T follicular helper cell (primary cell): ENCODE data around the gene SLC25A48.
"Not testable (repeated sequence)": the region's sequence is repeated elsewhere in the genome, so short reads cannot be mapped to it uniquely, and the experiment has no call there.

Experiments used
- DNase-seq: peaks from one replicate; pipeline ENCODE4 v3.0.0-alpha.2; 2020; ENCODE audit warnings: low read depth

Gene SLC25A48

DNA sequence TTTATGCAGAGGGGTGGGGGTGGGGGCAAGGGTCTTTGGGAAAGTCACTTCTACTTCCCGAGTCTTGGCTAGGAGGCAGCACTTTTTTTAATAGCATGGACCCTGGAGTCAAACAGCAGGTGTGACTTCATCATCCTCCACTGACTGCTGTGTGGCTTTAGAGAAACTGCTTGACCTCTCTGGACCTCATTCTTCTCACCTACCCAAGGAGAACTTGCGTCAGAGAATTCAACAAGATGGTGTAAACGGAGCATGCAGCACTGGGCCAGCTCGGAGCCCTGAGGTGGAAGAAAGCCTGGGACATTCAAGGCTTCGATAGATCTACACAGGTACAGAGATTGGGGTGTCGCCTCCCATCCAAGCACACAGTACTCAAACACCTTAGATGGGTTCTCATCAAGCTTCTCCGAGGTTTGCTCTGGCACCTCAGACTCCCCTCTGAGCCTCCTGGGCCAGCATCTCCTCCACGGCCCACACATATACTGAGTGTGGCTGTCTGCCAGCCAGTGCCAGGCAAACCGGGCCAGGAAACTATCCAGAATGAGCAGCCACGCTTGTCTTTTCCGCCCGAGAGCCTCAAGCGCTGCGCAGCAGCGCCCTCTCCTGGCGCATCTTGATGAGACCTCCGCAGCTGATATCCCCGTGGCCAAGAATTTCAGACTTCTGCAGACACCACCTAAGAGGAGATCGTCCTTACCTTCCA is 4.6 kb upstream of the SLC25A48 start:
- DNase-seq: no peak

DNA sequence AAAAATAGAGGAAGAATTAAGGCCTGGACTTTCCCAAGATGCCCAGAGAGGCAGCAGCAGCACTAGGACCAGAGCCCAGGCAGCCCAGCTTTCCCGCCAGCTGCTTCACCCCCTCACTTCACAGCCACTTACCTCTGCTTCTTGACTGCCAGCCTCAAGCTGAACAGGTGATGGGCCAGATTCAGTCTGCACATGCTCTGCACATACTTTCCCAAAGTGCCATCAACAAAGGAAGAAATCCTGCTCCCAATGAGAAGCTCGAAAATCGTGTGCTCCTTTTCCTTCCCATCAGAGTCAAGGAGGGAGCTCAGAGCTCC is 4.1 kb upstream of the SLC25A48 start:
- no peak for DNase-seq

DNA sequence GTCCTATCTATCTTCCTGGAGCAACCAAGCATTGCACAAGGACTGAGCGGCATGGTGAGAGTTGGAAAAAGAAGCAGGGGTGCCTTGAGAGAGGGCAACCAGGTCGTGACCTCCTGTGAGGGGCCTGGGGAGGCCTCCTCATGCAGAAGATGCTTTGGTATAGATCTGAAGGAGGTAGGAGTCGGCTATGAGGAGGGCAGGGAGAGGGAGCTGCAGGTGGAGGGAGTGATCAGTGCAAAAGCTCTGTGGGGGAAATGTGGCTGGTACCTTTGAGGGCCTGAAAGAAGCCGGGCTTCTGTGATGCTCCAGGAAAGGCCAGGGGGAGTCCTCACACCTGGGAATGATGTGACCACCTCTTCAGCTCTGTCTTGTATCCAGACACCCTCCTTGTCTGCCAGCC is 3.6 kb upstream of the SLC25A48 start:
- DNase-seq: no peak

DNA sequence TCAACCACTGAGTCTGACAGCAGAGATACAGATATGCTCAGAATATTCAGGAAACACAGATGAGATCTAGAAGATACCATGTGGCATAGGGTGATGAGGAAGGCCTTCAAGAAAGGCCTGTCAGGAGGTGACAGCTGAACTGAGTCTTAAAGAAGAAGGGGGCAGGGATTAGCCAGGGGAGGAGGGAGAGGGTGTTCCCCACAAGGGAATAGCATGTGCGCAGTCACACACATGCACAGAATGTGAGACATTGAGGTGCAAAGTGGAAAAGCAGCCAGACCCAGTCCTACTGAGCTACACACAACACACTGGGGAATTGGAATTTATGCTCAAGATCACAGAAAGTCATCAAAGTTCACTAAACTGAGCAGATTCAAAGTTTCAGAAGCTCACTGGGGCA is 3.0 kb upstream of the SLC25A48 start:
- no peak for DNase-seq

DNA sequence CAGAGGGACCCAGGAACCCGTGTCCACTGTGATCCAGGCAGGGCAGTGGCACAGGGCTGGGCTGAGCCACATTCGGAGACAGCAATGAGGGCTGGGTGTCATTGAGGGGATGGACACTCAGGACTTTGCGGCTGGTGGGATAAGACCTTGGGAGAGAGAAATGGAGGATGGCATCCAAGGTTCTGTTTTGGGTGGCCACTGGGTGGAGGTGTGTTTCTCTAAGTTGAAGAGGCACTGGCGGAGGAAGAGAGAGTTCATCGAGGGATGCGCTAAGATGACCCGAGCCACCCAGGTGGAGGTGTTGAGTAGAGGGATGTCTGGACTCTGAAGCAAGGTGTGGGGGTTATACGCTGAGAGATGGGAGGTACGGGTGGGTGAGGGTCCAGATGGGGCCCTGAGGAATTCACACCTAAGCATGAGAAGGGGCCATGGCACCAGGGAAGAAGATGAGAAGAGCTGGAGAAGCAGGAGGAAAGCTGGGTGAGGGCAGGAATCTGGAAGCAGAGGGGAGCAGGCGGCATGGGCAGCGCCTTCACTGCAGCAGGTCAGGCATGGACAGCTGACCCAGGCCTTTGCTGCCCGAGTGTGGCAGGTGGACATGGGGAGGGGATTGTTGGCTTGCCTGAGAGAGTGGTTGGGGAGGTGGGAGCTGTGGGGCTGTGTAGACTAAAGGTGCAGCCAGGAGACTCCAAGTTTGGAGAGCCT is 2.5 kb upstream of the SLC25A48 start:
- DNase-seq: no peak

DNA sequence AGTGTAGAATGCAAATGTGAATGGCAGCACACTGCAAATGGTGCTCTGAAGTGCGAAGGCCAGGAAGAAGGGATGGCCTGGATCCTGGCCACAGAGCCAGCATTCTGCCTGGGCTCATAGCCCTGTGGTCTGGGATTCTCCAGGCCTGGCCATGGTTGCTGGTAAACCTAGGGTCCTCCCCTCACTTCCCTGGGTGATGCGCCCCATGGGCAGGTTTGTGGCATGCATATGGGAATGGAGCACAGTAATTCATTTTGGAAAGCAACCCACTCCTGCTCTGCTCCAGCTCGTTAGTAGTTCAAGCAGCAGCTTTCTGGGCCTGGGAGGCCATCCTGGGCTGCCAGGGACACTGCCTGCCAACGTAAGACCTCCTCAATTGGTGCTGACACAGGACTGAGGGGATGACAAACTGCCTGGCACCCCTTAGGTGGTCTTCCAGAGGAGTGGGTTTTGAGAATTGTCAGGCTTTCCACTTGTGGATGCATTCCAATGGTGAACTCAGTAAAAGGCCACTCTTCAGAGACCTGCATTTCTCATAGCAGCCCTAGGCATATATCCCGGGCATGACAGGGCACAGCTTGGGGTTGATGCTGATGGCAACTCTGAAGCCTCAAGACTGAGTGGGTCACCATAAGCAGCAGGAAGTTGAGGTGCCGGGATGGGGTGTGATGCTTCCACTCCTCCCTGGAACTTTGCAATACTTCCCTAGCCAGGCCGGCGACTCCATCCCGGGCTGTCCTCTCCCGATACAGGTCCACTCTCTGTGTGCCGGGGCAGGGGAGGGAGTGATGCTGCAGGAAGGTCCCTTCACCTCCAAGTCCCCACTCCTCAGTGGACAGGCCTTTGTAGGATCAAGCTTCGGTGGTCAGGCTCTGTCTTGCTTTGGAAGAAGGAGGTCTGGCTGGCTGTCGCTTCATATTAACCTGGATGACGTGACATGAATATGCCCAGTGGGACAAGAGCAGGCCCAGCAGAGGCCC is 1.2 kb upstream of the SLC25A48 start:
- no peak for DNase-seq

DNA sequence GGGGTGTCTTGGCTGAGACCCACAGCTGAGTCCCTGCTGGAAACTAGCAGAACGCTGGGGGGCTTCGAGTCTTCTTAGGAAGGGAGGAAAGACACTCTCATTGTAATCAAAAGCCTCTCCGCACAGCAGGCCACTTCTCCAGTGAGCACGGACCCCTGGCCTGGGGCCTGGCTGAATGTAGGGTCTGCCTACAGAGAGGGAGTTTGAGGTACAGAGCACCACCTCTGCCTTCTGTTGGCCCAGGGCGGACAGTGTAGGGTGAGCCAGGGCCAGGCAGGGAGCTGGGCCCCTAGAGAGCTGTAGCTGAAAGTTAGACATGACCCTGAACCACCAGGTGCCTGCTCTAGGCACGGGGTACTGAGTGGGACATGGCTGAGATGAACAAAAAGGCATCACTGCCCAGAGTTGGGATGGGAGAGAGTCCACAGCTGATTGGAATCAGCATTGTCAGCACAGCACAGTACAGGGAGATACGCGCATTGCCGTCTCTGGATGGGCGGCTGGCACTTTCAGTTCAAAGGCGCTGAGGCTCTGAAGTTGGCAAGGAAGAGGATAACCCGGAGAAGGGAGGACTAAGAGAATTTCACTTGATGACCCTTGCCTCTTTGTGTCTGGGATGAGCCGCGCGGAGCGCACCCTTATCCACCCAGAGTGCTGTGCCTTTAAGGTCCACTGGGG is 363 bp upstream of the SLC25A48 start:
- DNase-seq: no peak

DNA sequence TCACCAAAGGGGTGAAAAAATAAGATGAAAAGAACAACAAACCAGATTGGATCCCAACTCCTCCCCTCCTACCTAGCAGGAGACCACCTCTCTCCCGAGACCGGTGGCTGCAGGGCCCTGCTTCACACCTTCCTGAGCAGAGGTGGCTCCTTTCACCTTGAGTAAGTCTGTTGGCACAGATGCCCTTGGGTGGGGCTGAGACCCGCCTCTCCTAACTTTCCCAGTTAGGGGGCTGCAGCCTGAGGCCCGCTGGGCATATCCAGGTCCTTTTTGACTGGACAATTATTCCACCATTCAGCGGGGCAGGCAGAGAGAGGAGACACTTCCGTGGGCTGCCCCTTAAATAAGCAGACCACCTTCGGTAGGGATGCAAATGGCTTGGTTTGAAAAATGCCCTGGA is 1.3 kb downstream of the SLC25A48 start:
- no peak for DNase-seq

DNA sequence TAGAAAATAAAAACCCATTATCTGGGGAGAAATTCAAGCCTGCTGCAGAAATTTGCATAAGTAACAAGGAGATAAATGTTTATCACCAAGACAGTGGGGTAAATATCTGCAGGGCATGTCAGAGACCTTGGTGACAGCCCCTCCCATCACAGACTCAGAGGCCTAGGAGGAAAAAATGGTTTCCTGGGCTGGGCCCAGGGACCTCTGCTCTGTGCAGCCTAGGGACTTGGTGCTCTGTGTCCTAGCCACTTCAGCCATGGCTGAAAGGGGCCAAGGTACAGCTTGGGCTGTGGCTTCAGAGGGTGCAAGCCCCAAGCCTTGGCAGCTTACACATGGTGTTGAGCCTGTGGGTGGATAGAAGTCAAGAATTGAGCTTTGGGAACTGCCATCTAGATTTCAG is 3.9 kb downstream of the SLC25A48 start:
- DNase-seq: not testable (repeated sequence)

DNA sequence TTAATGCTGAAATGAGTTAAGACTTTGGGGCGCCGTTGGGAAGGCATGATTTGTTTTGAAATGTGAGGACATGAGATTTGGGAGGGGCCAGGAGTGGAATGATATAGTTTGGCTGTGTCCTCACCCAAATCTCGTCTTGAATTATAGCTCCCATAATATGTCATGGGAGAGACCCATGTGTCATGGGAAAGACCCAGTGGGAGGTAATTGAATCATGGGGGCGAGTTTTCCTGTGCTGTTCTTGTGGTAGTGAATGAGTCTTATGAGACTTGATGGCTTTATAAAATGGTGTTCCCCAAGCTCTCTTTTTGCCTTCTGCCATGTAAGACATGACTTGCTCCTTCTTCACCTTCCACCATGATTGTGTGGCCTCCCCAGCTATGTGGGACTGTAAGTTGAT is 5.1 kb downstream of the SLC25A48 start:
- DNase-seq: no peak

DNA sequence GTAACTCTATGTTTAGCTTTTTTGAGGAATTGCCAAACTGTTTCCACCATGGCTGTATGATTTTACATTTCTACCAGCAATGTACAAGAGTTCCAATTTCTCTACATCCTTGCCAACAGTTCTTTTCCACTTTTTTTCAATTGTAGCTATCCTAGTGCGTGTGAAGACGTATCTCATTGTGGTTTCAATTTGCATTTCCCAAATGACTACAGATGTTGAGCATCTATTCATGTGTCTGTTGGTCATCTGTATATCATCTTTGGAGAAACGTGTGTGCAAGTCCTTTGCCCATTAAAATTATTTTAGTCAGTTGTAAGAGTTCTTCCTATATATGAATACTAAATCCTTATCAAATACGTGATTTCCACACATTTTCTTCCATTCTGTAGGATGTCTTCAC is 6.5 kb downstream of the SLC25A48 start:
- no peak for DNase-seq

DNA sequence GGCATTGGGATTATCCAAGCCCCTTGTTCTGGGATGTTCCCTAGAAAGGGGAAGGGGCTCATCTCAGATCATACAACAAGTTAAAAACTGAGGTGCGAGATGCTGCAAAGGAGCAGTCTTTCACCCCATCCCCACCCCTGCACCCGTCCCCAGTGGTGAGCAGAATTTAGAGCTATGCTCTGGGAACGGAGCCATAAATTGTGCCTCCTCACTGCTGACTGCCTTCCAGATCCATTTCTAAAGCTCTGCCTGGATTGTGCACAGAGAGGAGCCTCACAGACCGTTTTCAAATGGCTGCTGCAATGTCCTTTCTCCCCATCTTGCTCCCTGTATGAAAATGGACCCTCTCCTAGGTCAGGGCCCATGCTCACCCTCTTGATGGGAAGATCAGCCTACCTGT is 8.3 kb downstream of the SLC25A48 start:
- DNase-seq: no peak

DNA sequence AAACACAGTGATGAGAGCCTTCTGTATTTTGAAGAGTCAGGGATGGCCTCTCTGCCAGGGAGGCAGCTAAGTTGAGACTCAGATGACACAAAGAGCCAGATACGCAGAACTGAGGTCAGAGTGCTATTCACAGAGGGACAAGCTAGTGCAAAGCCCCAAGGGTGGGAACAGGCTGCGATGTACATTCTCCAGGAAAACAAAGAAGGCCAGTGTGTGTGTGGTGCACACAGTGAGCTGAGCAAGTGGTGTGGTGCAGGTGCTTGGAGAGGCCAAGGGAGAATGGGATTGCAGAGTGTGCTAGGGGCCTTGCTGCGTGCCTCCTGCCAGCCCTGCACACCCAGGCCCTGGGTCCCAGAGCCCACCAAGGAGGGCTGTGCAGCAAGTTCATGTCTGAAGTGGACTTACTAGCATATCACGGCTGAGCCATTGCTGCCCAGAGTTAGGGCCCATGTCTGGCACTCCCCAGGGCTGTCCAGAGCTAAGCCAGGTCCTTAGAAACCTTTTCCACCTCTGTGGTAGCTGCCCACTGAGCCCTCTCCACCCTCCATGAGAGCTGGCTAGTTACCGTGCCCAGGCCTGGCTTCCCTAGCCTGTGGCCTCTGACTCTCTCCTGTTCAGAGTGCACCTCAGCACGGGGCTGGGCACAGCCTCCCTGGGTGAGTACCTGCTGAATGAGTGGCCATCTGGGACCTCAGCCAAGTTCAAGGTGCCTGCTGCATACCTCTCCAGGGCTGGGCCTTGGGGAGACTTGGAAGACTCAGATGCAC is 9.3 kb downstream of the SLC25A48 start:
- no peak for DNase-seq

DNA sequence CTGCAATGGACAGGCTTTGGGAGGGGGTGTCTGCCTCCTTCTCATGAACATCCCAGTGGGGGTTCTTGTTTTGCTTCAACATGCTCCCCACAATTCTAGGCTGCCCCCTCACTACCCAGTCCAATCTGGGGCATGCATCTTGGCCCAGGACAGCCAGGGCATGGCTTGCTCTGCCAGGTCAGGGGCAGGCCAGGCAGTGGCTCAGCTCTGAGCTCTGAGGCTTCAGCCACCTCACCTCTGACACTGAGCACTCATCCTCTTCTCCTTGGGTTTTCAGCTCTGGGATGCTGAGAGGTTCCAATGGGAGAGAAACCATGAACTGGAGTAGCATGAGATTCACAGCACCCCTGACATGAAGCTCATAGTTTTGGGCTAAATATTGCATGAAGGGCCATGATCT is 11.8 kb downstream of the SLC25A48 start:
- no peak for DNase-seq

DNA sequence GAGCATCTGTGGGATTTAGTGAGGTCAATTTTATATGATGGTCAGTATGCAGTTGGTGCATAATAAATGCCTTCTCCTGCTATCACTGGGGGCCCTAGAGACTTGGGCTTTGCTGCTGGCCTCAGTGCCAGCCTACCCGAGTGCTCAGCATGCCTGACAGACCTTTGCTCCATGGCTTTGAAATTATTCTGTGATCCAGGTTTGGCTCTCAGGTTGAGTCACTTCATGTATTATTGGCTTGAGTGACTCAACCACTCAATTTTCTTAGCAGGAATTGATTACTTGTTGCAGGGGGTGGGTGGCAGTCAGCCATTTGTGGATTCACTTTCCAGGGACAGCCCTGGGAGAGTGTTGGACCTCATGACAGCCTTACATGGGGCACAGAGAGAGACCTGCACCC is 13.5 kb downstream of the SLC25A48 start:
- DNase-seq: no peak

DNA sequence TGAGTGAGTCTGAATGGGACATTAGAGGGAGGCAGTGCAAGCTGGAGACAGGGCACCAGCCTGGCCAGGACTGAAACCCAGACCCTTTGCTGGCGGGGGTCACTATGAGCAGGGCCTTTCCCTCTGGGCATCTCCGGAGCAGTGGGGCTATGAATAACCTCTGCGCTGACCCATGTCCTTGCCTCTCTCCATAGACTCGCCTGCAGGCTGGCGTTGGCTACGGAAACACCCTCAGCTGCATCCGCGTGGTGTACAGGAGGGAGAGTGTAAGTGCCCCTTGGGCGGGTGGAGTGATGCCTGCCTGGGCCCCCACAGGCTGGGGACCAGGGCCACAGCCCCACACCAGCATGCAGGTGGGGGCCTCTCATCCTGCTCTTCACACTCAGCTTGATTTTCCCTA is 15.8 kb downstream of the SLC25A48 start:
- DNase-seq: no peak

DNA sequence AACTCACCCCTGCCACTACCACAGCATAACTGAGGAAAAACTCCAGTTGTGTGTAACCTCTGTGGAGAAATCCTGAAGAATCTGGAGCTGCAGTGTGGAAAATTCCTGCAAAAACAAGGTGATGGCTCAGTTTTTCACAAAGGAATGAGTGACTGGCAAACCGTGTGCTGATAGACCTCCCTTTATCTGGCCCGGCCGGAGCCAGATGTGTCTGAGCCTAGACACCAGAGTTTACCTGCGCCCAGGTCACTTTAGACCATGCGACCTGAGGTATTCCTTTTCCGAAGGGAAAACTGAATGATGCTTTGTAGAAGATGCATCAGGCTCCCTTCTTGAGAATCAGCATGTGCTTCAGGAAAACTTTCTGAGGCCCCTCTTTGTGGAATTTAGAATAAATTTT is 16.2 kb downstream of the SLC25A48 start:
- DNase-seq: no peak

DNA sequence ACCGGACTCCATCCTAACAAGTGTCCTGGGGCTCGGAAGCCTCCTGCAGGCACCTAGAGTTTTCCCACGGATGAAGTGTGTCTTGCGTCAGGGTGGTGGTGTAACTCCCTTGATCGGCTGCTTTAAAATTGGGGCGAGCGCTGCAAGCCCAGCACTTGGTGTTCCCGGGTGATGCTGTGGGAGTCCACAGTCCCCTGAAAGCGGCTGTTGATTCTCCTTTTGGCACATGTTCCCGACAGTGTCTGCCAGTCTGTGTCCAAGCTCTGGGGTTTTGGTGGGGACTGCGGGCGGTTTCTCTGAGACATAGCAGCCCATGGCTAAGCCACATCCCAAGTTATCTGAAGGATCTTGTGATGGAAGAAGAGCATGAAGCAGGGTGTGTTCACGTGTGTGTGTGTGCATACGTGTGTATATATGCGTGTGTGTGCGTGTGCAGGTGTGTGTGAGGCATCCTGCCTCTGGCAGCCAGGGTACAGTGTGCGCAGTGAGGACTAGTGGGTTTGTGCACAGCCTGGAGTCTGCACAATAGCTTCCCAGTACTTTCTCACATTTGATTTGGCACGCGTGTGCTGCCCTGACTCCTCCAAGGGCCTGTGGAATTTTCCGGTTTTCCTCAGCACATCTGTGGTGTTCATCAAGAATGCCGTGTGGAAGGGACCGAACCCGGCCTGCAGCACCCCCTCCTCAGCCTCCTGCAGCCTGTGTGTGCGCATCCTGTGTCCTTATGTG is 16.9 kb downstream of the SLC25A48 start:
- no peak for DNase-seq

DNA sequence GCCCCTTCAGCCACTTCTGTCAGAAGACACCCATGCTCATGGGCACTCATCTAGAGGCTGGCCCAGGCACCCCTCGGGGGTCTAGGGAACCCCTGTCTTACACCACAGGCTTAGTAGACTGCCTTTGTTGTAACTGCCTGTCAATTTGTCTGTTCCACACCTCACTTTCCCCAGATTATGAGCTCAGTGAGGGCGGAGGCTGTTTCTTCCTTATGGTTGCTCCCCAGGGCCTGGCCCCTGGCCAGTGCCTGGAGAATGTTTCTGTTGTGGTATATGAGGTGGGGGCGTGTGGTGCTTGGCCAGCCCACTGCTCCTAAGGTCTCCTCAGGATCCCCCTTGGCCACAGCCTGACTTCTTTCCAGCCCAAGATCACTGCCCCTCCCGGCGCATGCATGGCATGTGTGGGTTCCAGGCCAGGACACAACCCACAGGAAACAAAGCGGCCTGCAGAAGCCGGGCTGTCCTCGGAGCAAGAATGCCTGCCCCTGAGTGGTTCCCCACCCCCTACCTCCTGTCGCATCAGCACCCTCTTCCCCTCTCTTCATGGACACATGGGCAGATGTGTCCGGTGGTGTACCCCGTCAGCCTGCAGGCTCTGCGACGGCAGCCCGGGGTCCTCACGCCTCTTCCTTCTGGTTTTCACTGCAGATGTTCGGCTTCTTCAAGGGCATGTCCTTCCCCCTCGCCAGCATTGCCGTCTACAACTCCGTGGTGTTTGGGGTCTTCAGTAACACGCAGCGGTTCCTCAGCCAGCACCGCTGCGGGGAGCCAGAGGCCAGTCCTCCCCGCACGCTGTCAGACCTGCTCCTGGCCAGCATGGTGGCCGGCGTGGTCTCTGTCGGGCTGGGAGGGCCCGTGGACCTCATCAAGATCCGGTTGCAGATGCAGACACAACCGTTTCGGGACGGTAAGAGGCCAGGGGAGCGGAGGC is 17.7 kb downstream of the SLC25A48 start:
- no peak for DNase-seq
